ENCODE data around the gene STXBP6. TPM values are rescaled to one million over a fixed set of nuclear protein-coding genes. Genes with fewer than 3 reads are reported as not detected.

STXBP6 gene
- total and polyA plus RNA-seq, 7 donors, result 7.1 to 32.8 (median 14.3) TPM

GRCh38 chr14:24814346-24814745 is 235.6 kb downstream of the STXBP6 start:
- Histone ChIP-seq H3K27ac (no peak overlapping the region), H3K36me3 (no peaks in the 10 kb centered on the region), H3K9me3 (no peaks in the 10 kb centered on the region), H3K4me3 (no peak overlapping the region), H3K27me3 (no peaks in the 10 kb centered on the region), H3K4me1 (peaks cover 0 to 22% (median 15%) of the 10 kb centered on the region in 4 donors)
- no peak for TF ChIP-seq POLR2AphosphoS5 (IDR thresholded peaks at IDR 0.05)
- DNase-seq, result no peak
- intact Hi-C loops (cut with DNase I), result no loop called here
- WGBS, 2 donors, result 93 to 94% methylated on average over 2 of the region's 2 CpGs

- no peaks in the 10 kb centered on the region for H3K9me3 ChIP-seq
- TF ChIP-seq POLR2AphosphoS5 (IDR thresholded peaks at IDR 0.05), result no peak
- no peak for TF ChIP-seq EP300 (IDR thresholded peaks at IDR 0.05)
- TF ChIP-seq CTCF (IDR thresholded peaks at IDR 0.05), result no peak
- TF ChIP-seq POLR2A (IDR thresholded peaks at IDR 0.05), result no peak
- no peak overlapping the region for H3K27ac ChIP-seq
- intact Hi-C loops (cut with DNase I), result no loop called here
- DNase-seq, result no peak
- no peaks in the 10 kb centered on the region for H3K36me3 ChIP-seq
- H3K27me3 ChIP-seq, result no peaks in the 10 kb centered on the region
- WGBS, 2 donors, result 95 to 96% methylated on average over 2 of the region's 2 CpGs
- no peak overlapping the region for H3K4me3 ChIP-seq
- H3K4me1 ChIP-seq, result peaks cover 0 to 22% (median 15%) of the 10 kb centered on the region in 4 donors
Observed at GRCh38 chr14:24813819-24814259, 236.1 kb downstream of the STXBP6 start.

- Histone ChIP-seq H3K27me3 (no peaks in the 10 kb centered on the region), H3K4me3 (no peak overlapping the region), H3K9me3 (no peaks in the 10 kb centered on the region), H3K36me3 (no peaks in the 10 kb centered on the region), H3K4me1 (peaks cover 0 to 21% (median 12%) of the 10 kb centered on the region in 4 donors), H3K27ac (no peak overlapping the region)
- no peak for TF ChIP-seq EP300 (IDR thresholded peaks at IDR 0.05)
- TF ChIP-seq POLR2AphosphoS5 (IDR thresholded peaks at IDR 0.05), result no peak
- no peak for TF ChIP-seq CTCF (IDR thresholded peaks at IDR 0.05)
- TF ChIP-seq POLR2A (IDR thresholded peaks at IDR 0.05), result no peak
- DNase-seq, result no peak
- intact Hi-C loops (cut with DNase I), result no loop called here
- WGBS, 2 donors, result 80 to 81% methylated on average over 6 of the region's 6 CpGs
Observed at GRCh38 chr14:24813089-24813815, 236.7 kb downstream of the STXBP6 start.

- Histone ChIP-seq H3K27me3 (no peaks in the 10 kb centered on the region), H3K36me3 (no peaks in the 10 kb centered on the region), H3K9me3 (no peaks in the 10 kb centered on the region), H3K4me1 (peaks cover 0 to 17% (median 2%) of the 10 kb centered on the region in 4 donors), H3K27ac (no peak overlapping the region), H3K4me3 (no peak overlapping the region)
- intact Hi-C loops (cut with DNase I), result loop anchor here (5.0 kb wide), 1 partner anchor 343 kb away; no protein-coding TSS in a partner anchor
- no peak for DNase-seq
- TF ChIP-seq EP300 (IDR thresholded peaks at IDR 0.05) (no peak), POLR2AphosphoS5 (IDR thresholded peaks at IDR 0.05) (no peak), CTCF (IDR thresholded peaks at IDR 0.05) (no peak), POLR2A (IDR thresholded peaks at IDR 0.05) (no peak)
- 27 to 73% methylated on average over 2 of the region's 2 CpGs for whole genome bisulfite sequencing, 2 donors
Observed at GRCh38 chr14:24809135-24809534, 240.8 kb downstream of the STXBP6 start.

GRCh38 chr14:24808412-24808811 is 241.5 kb downstream of the STXBP6 start:
- 89 to 96% methylated on average over 6 of the region's 6 CpGs for WGBS, 2 donors
- Histone ChIP-seq H3K9me3 (no peaks in the 10 kb centered on the region), H3K4me1 (peaks cover 0 to 17% (median 2%) of the 10 kb centered on the region in 4 donors), H3K27ac (no peak overlapping the region), H3K4me3 (no peak overlapping the region), H3K27me3 (no peaks in the 10 kb centered on the region), H3K36me3 (no peaks in the 10 kb centered on the region)
- no peak for DNase-seq
- intact Hi-C loops (cut with DNase I), result loop anchor here (5.0 kb wide), 1 partner anchor 344 kb away; no protein-coding TSS in a partner anchor
- TF ChIP-seq CTCF (IDR thresholded peaks at IDR 0.05) (no peak), EP300 (IDR thresholded peaks at IDR 0.05) (no peak), POLR2A (IDR thresholded peaks at IDR 0.05) (no peak), POLR2AphosphoS5 (IDR thresholded peaks at IDR 0.05) (no peak)
